NCI-H146 treated with DMSO at 0.1 percent for 48 hours (cell line): ENCODE data around the gene NCOA3.

ENCODE experiments used
- DNase-seq: peaks from one replicate; lab custom pipeline; 2025; ENCODE audit not compliant: unreplicated experiment; lab: John Stamatoyannopoulos, UW

The NCOA3 gene

DNA sequence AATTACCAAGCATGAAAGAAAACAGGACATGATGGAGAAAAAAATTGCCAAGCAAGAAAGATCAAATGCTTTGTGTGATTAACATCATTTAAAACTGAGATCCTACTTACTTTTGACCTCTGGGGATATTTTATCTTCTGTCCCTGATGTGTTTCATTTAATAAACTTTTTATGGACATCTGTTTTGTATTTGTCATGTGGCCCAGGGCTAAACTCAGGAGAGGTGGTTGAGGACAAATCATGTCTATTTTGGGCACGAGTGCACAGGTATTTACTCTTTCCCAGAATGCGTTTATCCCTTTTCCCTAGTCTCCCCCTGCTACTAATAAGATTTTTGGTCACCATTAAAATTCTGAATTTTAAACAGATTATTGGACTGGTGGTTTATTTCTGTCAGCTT is 128.2 kb downstream of the NCOA3 start:
- DNase-seq: no peak

DNA sequence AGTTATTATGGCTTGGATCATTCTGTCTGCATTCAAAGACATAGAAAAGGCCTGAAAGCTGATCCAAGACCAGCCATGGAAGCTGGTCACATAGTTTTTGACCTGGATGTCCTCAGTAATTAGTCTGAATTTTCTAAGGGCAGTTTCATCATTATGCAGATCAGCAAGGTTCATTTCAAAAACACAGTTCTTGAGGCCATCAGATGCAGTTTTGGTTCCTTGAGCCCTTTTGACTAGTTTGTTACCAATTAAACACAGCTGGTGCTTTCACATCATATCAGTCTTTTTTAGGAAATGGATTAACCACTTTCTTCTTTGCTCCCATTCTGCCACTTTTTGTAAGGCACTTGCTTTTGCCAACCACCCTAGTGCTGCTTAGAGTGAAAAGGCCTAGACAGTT is 129.4 kb downstream of the NCOA3 start:
- DNase-seq: no peak

DNA sequence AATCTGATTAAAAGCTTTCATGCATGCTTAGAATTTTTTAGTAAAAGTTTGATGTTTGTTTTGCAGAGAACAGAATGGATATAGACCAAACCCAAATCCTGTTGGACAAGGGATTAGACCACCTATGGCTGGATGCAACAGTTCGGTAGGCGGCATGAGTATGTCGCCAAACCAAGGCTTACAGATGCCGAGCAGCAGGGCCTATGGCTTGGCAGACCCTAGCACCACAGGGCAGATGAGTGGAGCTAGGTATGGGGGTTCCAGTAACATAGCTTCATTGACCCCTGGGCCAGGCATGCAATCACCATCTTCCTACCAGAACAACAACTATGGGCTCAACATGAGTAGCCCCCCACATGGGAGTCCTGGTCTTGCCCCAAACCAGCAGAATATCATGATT is 133.6 kb downstream of the NCOA3 start:
- no peak for DNase-seq

DNA sequence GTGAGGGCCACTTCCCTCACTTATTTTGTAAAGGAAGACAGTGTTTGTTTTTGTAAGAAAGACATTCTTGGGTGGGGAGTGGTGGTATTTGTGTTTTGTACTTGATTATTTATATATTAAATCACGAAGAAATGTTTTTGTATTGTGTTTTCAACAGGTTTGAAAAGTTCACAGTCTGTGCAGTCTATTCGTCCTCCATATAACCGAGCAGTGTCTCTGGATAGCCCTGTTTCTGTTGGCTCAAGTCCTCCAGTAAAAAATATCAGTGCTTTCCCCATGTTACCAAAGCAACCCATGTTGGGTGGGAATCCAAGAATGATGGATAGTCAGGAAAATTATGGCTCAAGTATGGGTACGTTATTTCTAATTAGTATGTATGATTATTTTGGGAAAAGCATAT is 137.2 kb downstream of the NCOA3 start:
- DNase-seq: no peak

DNA sequence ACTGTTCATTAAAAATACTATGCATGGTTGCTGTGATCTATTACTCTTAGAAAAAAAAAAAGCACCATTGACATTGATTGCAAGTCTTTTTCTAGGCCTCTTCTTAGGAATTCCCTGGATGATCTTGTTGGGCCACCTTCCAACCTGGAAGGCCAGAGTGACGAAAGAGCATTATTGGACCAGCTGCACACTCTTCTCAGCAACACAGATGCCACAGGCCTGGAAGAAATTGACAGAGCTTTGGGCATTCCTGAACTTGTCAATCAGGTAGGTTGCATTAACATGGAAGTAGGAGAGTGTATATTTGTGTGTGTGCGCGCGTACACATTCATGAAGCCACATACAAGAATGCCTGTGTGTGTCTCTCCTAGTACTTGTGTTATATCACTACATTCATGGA is 140.4 kb downstream of the NCOA3 start:
- no peak for DNase-seq

DNA sequence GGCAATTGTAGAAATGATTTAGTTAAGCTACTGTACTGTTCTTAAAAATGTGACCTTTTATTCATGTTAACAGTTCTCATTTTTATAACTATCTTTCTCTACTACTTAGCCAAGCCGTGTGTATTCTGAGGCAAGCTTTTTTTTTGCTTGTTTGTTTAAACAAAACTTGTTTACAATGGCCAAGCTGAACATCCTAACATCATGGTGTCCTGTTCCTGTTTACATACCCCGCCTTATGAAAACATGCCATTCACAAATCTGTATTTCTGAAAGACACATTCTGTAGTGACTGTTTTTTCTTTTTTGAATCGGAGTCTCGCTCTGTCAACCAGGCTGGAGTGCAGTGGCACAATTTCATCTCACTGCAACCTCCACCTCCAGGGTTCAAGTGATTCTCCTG is 140.9 kb downstream of the NCOA3 start:
- DNase-seq: no peak

DNA sequence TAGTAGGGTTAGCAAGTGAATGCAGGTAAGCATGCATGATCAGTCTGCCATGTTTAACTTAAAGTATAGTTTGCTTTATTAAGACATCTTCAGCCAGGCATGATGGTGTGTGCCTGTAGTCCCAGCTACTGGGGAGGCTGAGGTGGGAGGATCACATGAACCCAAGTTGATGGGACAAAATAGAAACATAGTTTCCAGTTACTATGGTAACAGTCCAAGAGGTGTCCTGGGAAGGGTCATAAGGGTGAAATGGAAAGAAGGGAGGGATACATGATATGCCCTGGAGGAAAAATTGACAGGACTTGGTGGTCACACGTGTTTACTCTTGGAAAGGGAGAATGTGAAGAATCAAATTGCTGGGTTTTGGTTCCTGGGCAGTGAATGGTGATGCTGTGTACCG is 143.9 kb downstream of the NCOA3 start:
- no peak for DNase-seq

DNA sequence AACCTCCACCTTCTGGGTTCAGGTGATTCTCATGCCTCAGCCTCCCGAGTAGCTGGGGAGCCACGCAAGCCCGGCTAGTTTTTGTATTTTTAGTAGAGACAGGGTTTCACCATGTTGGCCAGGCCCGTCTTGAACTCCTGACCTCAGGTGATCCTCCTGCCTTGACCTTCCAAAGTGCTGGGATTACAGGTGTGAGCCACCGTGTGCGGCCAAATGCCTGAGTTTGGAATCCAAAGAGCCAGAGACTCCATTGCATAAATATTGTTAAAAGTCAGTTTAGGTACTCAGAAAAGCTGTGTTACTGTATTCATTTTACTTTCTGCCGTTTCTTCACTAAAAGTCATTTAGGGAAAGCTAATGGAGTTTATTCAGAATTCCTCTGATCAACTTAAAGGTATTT is 146.3 kb downstream of the NCOA3 start:
- DNase-seq: no peak

DNA sequence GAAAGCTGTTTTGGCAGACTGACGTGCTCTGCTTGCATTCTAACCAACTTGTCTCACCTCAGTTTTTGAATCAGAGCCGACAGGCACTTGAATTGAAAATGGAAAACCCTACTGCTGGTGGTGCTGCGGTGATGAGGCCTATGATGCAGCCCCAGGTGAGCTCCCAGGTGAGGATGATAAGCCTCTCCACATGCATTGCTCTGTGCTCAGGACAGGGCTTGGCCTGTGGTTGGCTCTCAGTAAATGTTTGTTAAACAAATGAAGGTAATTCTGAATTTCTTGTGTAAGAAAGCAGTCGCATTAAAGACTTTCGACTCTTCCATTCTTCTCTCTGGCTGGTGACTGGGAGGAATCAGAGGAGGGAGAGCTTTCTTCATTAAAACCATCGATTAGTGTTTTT is 147.3 kb downstream of the NCOA3 start:
- DNase-seq: no peak

DNA sequence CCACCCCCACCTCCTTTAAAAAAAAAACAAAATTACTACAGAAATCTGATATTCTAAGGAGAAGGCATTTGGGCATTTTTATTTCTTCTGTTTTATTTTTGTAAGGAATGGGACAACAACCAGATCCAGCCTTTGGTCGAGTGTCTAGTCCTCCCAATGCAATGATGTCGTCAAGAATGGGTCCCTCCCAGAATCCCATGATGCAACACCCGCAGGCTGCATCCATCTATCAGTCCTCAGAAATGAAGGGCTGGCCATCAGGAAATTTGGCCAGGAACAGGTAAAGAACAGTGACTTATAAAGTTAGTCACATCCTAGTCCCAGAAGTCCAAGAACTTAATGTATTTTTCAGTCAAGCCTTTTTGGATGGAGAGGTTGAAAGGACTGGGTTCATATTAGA is 150.6 kb downstream of the NCOA3 start:
- no peak for DNase-seq

DNA sequence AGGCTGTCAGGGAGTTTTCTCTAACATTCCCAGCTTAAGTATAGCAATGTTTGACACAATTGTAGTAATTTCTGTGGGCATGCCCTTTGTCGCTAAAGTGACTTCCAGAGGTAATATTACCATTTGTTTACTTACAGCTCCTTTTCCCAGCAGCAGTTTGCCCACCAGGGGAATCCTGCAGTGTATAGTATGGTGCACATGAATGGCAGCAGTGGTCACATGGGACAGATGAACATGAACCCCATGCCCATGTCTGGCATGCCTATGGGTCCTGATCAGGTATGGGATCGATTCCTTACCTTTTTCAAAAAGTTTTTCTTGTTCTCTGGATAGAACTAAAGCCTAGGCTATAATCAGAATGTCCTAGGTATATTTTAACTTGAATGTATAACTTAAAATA is 151.1 kb downstream of the NCOA3 start:
- DNase-seq: no peak

DNA sequence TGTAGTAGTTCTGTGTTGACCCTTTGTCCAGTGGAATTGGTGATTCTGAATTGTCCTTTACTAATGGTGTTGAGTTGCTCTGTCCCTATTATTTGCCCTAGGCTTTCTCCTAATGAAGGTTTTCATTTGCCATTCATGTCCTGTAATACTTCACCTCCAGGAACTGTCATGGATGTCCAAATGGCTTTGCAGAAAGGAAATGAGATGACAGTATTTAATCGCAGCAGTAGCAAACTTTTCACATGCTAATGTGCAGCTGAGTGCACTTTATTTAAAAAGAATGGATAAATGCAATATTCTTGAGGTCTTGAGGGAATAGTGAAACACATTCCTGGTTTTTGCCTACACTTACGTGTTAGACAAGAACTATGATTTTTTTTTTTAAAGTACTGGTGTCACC is 152.2 kb downstream of the NCOA3 start:
- DNase-seq: no peak

DNA sequence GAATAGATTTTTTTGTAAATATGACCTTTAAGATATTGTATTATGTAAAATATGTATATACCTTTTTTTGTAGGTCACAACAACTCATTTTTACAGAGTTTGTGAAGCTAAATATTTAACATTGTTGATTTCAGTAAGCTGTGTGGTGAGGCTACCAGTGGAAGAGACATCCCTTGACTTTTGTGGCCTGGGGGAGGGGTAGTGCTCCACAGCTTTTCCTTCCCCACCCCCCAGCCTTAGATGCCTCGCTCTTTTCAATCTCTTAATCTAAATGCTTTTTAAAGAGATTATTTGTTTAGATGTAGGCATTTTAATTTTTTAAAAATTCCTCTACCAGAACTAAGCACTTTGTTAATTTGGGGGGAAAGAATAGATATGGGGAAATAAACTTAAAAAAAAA is 152.7 kb downstream of the NCOA3 start:
- no peak for DNase-seq

DNA sequence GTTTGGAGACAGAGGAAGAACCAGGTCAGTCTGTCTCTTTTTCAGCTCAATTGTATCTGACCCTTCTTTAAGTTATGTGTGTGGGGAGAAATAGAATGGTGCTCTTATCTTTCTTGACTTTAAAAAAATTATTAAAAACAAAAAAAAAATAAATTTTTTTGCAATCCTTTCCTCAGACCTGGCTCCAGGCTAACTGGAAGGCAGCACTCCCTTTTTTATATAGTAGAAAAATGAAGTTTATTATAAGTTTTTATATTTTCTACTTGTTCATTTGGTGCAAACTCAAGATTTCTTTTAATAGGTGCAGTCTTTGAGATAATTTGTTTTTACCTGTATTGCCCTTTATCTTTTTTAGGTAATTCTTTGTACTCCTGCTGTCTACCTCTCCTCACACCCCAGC is 153.9 kb downstream of the NCOA3 start:
- DNase-seq: no peak

DNA sequence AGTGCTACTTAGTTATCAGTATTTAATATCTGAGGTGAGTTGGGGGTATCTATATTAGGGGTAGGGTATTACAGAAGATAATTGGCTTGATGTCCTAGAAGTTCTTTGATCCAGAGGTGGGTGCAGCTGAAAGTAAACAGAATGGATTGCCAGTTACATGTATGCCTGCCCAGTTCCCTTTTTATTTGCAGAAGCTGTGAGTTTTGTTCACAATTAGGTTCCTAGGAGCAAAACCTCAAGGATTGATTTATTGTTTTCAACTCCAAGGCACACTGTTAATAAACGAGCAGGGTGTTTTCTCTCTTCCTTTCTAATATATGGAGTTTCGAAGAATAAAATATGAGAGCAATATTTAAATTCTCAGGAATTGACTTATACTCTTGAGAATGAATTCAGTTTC is 154.6 kb downstream of the NCOA3 start:
- no peak for DNase-seq

DNA sequence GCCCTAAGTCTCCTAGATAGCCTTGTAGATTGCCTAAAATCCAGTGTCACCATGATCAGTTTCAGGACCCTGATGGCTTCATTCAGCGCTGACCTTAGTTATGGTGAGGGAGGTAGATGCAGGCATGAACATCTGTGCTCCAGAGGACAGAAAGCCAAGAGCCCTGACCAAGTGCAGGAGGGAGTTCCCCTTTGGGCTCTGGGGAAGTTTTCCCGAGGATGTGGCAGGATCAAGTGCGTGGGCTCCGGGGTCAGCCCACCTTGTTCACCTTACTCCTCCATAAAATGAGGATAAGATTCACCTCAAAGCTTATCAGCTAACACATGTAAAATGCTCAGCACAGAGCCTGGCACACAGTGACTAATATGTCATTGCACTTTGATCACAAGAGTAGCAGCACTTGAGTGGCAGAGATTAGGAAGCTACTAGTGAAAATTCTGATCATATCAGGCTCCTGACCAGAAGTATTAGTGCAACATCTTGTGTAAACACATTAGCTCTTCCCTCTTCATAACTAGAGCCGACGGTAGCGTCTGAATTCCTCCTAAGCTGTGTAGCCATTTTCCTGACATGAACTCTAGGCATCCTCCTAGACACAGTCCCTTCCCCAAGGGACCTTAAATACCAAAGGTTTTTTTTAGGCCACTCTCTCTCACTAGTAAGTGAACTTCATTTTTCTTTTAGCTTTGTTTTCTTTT is 158.4 kb downstream of the NCOA3 start:
- no peak for DNase-seq

DNA sequence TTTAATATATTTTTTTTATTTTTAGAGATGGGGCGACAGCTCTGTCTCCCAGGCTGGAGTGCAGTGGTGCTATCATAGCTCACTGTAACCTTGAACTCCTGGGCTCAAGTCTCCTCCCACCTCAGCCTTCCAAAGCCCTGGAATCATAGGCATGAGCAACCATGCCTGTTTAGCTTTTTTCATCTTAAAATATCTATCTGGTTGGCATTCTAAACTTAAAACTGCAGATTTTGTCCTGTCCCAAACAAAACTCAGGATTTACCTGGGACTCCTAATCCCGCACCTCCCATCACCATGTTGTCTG is 158.9 kb downstream of the NCOA3 start:
- no peak for DNase-seq

DNA sequence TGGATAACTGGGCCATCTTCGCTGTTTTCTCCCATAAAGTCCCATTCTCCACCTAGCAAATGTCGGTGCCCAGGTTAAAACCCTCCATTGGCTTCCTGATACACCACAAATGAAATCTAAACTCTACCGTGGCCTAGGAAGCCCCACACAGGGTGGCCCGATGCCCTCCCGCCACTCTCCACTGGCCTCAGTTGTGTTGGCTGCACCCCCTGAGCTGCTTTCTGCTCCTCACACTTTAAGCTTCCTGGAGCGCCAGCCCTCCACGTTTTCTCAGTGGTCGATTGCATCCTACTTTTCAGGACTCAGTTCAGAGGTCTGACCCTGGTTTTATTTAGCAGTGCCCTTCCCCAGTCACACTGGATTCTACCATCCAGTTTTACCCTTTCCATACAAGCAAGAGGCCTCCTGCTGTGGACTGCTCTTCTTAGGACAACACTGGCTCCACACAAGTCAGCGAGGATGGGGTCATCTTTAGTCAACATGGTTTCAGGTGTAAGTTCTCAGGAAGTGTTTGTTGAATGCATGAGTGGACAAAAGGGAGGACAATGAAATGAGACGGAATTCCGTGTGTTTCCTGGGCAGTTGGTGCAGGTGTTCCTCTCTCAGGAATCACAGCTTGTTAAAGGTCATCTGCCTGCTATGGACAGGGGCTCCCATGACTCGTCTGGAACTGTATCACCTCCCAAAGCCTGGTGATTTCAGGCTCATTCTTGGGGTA is 159.5 kb downstream of the NCOA3 start:
- no peak for DNase-seq

DNA sequence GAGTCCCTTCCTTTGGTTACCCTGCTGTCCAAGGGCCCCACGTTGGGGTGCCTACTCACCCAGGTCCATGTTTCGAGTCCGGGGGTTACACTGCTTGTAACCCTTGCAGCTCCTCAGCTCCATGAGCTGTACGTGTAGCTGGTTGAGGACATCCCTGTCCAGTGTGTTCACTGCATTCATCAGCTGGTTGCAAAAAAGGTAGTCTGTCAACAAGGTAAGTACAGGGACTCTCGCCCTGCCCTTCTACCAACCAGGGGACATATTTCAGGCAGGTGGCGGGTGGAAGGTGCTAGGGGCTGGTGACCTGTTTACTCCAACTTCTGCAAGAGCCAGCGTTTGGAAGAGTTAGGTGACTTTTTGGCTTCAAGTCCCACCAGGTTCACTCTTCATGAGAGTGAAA is 160.0 kb downstream of the NCOA3 start:
- DNase-seq: no peak

DNA sequence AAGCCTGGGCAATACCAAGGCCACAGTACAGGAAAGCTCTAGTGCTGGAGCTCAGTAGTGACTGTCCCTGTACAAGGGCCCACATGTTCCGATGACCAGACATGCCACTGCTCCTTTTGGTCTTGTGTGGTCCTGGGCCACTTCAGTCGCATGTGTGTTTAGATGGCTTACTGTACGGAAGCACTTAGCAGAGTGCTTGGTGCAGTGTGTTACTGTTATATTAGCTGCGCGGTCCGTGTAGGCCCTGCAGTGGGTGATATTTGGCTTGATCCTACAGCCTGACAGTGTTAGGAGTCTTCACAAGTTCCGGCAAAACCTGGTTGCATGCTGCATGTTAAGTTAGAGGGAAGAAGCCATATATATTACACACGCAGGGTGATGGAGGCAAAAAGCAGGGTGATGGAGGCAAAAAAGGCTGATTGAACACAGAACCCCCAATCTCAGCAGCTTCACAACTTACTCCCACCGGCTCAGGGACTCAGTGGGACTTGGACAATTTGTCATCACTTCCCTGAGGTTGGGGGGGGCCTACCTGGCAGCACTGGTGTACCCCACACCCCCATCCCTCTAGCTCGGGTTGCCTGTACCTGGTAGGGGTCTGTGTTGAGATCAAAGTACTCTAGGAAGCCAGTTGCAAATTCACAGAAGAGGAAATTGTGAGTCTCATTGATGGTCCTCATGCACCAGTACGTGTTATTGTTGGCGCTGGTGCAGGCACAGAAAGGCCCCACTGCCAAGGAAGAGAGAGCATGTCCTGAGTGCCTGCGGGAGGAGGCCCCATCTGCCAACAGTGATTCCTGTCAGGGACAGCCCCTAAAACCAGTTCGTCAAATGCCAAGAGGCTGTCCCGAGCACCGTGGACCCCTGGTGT is 161.0 kb downstream of the NCOA3 start:
- DNase-seq: no peak

DNA sequence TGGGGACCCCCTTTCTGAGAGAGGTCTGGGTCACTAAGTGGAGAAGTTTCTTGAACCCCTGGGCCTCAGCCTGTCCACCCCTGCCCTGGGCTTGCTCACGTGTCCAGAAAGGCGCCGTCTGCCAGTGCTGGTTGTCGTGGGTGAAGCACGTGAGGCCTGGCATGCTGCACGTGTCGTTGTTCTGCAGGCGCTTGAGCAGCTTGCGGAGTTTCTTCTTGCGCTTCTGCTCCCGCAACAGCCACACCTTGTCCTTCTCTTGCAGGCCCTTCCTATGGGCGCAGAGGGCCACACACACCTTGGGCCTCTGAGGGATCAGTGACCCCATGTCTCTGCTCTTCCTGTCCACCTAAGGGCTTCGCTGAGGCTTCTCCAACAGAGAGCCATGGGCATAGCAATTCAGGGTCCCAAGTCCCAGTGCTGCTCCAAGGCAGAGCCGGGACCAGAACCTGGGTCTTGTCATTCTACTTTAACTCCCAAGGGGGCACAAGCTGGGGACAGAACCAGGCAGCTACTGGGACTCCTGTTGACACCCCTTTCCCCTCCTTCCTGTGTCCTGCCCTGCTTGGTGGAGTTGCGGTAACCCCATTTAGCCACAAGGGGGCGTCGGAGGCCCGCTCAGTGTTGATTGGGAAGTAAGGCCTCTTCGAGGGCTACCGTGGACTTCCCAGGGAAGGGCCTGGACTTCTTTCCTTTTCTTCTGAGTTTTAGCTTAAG is 161.8 kb downstream of the NCOA3 start:
- peak; percentile 19 for DNase-seq

DNA sequence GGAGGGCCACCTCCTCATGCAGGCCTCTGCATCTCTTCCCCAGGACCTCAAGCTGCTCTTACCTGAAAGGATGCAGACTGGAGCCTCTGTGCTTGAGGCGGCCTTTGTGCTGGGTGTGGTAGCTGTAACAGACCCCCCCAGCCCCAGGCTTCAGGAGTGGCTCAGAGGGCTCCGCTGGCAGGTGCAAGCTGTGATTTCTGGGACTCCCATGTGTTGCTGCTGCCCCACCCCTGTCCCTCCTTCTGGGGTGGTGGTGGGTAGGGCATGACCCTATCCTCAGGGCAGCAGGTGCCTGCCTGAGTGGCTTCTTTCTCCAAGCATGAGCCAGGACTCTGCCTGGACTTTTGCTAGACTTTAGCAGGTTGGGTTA is 162.4 kb downstream of the NCOA3 start:
- DNase-seq: no peak
